HepG2 (cell line): ENCODE data around the gene SLC2A10. TPM values are rescaled to one million over a fixed set of nuclear protein-coding genes. Genes with fewer than 3 reads are reported as not detected.

Experiments used
- CBX5 ChIP-seq: sonication (generic); formaldehyde crosslinking; IDR thresholded peaks from 2 replicates; pipeline ENCODE4 v1.4.0; 2020; ENCODE audit warnings: missing genetic modification reagents, borderline replicate concordance
- HNRNPH1 ChIP-seq: fragments of 200-400 bp; formaldehyde crosslinking; optimal IDR thresholded peaks from 2 replicates; pipeline ENCODE3; 2017; ENCODE audit warnings: mild to moderate bottlenecking, low read depth, low read length
- KDM2A ChIP-seq: sonication (generic); formaldehyde crosslinking; IDR thresholded peaks from 2 replicates; pipeline ENCODE4 v1.4.0; 2020; ENCODE audit warnings: low read depth, missing genetic modification reagents, borderline replicate concordance
- KLF12 ChIP-seq: sonication (generic); formaldehyde crosslinking; IDR thresholded peaks from 2 replicates; pipeline ENCODE4 v1.4.0; 2020; ENCODE audit warnings: missing genetic modification reagents, borderline replicate concordance
- MBD4 ChIP-seq: IDR thresholded peaks from 2 replicates; pipeline ENCODE4 v1.6.1; 2012; ENCODE audit warnings: low read length, inconsistent platforms, borderline replicate concordance
- MEIS2 ChIP-seq: sonication (generic); formaldehyde crosslinking; IDR thresholded peaks from 2 replicates; pipeline ENCODE4 v1.9.0; 2021; ENCODE audit warnings: mild to moderate bottlenecking, missing genetic modification reagents
- NR2C2 ChIP-seq: sonication (generic); formaldehyde crosslinking; IDR thresholded peaks from 2 replicates; pipeline ENCODE4 v1.4.0; 2020; ENCODE audit warnings: missing genetic modification reagents, mild to moderate bottlenecking, moderate library complexity, borderline replicate concordance
- ZNF124 ChIP-seq: sonication (generic); formaldehyde crosslinking; IDR thresholded peaks from 2 replicates; pipeline ENCODE4 v1.4.0; 2020; ENCODE audit warnings: missing genetic modification reagents
- ZNF350 ChIP-seq: sonication (generic); formaldehyde crosslinking; IDR thresholded peaks from 2 replicates; pipeline ENCODE4 v1.4.0; 2020; ENCODE audit warnings: mild to moderate bottlenecking, low read depth, missing genetic modification reagents, borderline replicate concordance
- ZNF354B ChIP-seq: sonication (generic); formaldehyde crosslinking; IDR thresholded peaks from 2 replicates; pipeline ENCODE4 v1.8.0; 2022; ENCODE audit warnings: mild to moderate bottlenecking, missing genetic modification reagents
- polyA plus RNA-seq, 8 experiments: library from polyadenylated mRNA; depleted of rRNA in 3 of 8; stranded (reverse) in 7 of 8; unstranded in 1 of 8; fragments of >200 nt; fragmentation: Illumina TruSeq in 4 of 8; extraction: Trizol in 4 of 8; gene quantifications; 2 replicates each; pipeline versions ENCODE4 v1.2.1 to v1.2.3, GENCODE V29; 2011 to 2016; ENCODE audit warnings: low read depth in 4 of 8, missing spikeins in 1 of 8, mixed read lengths in 1 of 8; ENCODE audit not compliant: insufficient read depth in 1 of 8
- total RNA-seq, 5 experiments: library from RNA; depleted of rRNA; stranded (reverse); fragments of >200 nt; fragmentation: Illumina TruSeq; extraction: Trizol; gene quantifications; 2 replicates each; pipeline ENCODE4 v1.2.3, GENCODE V29; 2016; ENCODE audit warnings: low read depth in 1 of 5
- TF ChIP-seq, protein P1 (sequence below): sonication (generic); formaldehyde crosslinking; IDR thresholded peaks from 2 replicates; pipeline ENCODE4 v1.9.0; 2021; ENCODE audit warnings: mild to moderate bottlenecking, missing genetic modification reagents
- TF ChIP-seq, protein P2 (sequence below): sonication (generic); formaldehyde crosslinking; IDR thresholded peaks from 2 replicates; pipeline ENCODE4 v1.5.0; 2020; ENCODE audit warnings: missing genetic modification reagents
- TF ChIP-seq, protein P3 (sequence below): sonication (generic); formaldehyde crosslinking; conservative IDR thresholded peaks from 2 replicates; pipeline ENCODE4 v1.8.0; 2022; ENCODE audit warnings: low read depth, missing genetic modification reagents
- TF ChIP-seq, protein P4 (sequence below): sonication (generic); formaldehyde crosslinking; IDR thresholded peaks from 2 replicates; pipeline ENCODE4 v1.4.0; 2020; ENCODE audit warnings: mild to moderate bottlenecking, low read depth, missing genetic modification reagents
- TF ChIP-seq, protein P5 (sequence below): sonication (generic); formaldehyde crosslinking; IDR thresholded peaks from 2 replicates; pipeline ENCODE4 v1.4.0; 2020; ENCODE audit warnings: missing genetic modification reagents

The SLC2A10 gene
- total and polyA plus RNA-seq, 2 of the 13 experiments (the other 11 are each of a cell fraction or from before 2014, with no cell fraction given), result 16.0 to 18.4 TPM

DNA sequence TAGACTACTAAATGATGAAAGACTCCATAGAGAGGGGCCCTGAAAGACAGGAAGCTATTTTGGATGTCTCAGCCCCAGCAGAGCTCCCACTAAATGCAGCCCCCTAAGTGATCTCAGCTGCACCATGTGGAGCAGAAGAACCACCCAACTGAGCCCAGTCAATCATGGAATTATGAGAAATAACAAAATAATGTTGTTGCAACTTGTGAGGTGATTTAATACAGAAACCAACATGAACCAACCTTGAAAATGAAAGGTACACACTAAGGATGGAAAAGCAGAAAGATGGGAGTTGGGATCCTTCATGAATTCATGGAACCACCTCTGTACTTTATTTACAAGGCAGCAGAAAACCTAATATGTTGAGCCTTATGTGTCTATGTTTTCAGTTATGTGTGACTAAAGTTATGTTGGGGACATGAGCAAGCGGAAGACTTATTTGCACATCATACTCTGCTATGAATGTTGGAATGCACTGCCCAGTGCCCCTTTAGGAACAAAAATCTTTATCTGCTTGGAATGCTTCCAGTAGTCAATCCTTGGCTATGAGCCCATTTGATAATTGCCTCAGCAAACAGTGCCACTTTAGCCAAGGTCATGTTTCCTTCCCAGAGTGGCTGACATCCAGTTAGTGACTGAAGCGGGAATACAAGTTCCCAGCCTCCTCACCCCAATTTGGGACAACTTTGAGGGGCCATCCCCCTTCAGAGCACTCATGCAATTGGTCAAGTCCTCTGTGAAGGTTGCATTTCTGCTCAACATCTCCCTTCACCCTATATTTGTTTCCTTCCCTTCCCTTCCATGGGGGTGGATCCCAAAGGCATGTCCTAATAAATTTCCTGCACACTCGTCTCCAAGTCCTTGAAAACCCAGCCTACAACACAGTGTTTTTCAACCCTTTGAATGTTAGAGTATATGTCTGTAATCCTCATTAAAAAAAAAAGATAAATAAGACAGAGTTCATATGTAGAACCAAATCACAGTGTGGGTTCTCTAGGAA lies 38.6 kb upstream of the SLC2A10 start (continued):
- TF ChIP-seq ZNF354B, result no peak
- TF ChIP-seq NR2C2 (CRISPR knock-in tag), result peak; percentile 54; the same call in 1 of the 2 replicates
- TF ChIP-seq MBD4, result no peak; the same call in 1 of the 2 replicates
- TF ChIP-seq KLF12 (CRISPR knock-in tag), result peak; percentile 37; the same call in 1 of the 2 replicates
- TF ChIP-seq, protein P1, sequence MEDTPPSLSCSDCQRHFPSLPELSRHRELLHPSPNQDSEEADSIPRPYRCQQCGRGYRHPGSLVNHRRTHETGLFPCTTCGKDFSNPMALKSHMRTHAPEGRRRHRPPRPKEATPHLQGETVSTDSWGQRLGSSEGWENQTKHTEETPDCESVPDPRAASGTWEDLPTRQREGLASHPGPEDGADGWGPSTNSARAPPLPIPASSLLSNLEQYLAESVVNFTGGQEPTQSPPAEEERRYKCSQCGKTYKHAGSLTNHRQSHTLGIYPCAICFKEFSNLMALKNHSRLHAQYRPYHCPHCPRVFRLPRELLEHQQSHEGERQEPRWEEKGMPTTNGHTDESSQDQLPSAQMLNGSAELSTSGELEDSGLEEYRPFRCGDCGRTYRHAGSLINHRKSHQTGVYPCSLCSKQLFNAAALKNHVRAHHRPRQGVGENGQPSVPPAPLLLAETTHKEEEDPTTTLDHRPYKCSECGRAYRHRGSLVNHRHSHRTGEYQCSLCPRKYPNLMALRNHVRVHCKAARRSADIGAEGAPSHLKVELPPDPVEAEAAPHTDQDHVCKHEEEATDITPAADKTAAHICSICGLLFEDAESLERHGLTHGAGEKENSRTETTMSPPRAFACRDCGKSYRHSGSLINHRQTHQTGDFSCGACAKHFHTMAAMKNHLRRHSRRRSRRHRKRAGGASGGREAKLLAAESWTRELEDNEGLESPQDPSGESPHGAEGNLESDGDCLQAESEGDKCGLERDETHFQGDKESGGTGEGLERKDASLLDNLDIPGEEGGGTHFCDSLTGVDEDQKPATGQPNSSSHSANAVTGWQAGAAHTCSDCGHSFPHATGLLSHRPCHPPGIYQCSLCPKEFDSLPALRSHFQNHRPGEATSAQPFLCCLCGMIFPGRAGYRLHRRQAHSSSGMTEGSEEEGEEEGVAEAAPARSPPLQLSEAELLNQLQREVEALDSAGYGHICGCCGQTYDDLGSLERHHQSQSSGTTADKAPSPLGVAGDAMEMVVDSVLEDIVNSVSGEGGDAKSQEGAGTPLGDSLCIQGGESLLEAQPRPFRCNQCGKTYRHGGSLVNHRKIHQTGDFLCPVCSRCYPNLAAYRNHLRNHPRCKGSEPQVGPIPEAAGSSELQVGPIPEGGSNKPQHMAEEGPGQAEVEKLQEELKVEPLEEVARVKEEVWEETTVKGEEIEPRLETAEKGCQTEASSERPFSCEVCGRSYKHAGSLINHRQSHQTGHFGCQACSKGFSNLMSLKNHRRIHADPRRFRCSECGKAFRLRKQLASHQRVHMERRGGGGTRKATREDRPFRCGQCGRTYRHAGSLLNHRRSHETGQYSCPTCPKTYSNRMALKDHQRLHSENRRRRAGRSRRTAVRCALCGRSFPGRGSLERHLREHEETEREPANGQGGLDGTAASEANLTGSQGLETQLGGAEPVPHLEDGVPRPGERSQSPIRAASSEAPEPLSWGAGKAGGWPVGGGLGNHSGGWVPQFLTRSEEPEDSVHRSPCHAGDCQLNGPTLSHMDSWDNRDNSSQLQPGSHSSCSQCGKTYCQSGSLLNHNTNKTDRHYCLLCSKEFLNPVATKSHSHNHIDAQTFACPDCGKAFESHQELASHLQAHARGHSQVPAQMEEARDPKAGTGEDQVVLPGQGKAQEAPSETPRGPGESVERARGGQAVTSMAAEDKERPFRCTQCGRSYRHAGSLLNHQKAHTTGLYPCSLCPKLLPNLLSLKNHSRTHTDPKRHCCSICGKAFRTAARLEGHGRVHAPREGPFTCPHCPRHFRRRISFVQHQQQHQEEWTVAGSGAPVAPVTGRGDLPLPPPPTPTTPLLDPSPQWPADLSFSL, result no peak; the same call in 1 of the 2 replicates
- TF ChIP-seq ZNF350 (CRISPR knock-in tag), result peak; percentile 60; the same call in 1 of the 2 replicates
- peak; percentile 80 for TF ChIP-seq ZNF124 (CRISPR knock-in tag)
- TF ChIP-seq, protein P2, sequence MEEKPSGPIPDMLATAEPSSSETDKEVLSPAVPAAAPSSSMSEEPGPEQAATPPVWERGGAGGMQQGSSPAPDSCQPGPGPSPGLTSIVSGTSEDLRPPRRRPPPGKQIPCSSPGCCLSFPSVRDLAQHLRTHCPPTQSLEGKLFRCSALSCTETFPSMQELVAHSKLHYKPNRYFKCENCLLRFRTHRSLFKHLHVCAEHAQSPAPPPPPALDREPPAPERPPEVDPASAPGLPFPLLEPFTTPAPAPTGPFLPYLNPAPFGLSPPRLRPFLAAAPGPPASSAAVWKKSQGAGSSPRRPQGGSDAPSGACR (CRISPR knock-in tag), result 0 out of 2 replicates have a peak, but pooled peaks have one; percentile 14
- TF ChIP-seq, protein P3, sequence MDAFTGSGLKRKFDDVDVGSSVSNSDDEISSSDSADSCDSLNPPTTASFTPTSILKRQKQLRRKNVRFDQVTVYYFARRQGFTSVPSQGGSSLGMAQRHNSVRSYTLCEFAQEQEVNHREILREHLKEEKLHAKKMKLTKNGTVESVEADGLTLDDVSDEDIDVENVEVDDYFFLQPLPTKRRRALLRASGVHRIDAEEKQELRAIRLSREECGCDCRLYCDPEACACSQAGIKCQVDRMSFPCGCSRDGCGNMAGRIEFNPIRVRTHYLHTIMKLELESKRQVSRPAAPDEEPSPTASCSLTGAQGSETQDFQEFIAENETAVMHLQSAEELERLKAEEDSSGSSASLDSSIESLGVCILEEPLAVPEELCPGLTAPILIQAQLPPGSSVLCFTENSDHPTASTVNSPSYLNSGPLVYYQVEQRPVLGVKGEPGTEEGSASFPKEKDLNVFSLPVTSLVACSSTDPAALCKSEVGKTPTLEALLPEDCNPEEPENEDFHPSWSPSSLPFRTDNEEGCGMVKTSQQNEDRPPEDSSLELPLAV, result no peak
- TF ChIP-seq CBX5 (CRISPR knock-in tag), result peak; percentile 94
- TF ChIP-seq, protein P4, sequence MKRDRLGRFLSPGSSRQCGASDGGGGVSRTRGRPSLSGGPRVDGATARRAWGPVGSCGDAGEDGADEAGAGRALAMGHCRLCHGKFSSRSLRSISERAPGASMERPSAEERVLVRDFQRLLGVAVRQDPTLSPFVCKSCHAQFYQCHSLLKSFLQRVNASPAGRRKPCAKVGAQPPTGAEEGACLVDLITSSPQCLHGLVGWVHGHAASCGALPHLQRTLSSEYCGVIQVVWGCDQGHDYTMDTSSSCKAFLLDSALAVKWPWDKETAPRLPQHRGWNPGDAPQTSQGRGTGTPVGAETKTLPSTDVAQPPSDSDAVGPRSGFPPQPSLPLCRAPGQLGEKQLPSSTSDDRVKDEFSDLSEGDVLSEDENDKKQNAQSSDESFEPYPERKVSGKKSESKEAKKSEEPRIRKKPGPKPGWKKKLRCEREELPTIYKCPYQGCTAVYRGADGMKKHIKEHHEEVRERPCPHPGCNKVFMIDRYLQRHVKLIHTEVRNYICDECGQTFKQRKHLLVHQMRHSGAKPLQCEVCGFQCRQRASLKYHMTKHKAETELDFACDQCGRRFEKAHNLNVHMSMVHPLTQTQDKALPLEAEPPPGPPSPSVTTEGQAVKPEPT (CRISPR knock-in tag), result no peak
- peak; percentile 32; the same call in 1 of the 2 replicates for TF ChIP-seq KDM2A
- no peak; the same call in 1 of the 2 replicates for TF ChIP-seq MEIS2
- TF ChIP-seq, protein P5, sequence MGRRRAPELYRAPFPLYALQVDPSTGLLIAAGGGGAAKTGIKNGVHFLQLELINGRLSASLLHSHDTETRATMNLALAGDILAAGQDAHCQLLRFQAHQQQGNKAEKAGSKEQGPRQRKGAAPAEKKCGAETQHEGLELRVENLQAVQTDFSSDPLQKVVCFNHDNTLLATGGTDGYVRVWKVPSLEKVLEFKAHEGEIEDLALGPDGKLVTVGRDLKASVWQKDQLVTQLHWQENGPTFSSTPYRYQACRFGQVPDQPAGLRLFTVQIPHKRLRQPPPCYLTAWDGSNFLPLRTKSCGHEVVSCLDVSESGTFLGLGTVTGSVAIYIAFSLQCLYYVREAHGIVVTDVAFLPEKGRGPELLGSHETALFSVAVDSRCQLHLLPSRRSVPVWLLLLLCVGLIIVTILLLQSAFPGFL (CRISPR knock-in tag), result no peak
- no peak for TF ChIP-seq HNRNPH1
